Measurements from ENCODE around the gene SF1. TPM values are rescaled to one million over a fixed set of nuclear protein-coding genes. Genes with fewer than 3 reads are reported as not detected.
A peak's percentile ranks its signal among the peaks of the same experiment; 100 is the strongest.

Gene SF1
- total RNA-seq, 2 donors from 2014 or later: 150 to 470 TPM

DNA sequence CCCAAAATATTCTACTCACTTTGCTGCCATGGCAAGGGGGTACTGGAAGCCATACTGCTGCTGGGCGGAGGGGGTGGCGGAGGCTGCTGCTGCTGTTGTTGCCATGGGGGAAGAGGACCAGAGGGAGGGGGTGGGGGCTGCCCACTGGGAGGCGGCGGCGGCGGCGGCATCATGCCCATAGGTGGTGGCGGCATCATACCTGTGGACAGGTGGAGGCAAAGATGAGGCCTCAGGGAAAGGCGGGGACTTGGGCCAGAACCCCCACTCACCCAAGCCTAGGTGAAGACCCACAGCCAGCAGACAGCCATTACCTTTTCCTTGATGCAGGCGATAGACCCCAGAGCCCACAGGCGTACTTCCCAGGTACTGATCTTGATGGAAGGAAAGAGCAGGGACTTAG lies 11.5 kb downstream of the SF1 start:
- peaks cover 44 to 65% of the 10 kb centered on the region in 2 donors for H3K36me3 ChIP-seq (replicated peaks in 1 of 2; ENCODE audit: insufficient read depth in 1 of 2, low read depth in 2 of 2)
- intact Hi-C loops (cut with DNase I): no loop called here
- no peak for DNase-seq
- TF ChIP-seq, protein P1, sequence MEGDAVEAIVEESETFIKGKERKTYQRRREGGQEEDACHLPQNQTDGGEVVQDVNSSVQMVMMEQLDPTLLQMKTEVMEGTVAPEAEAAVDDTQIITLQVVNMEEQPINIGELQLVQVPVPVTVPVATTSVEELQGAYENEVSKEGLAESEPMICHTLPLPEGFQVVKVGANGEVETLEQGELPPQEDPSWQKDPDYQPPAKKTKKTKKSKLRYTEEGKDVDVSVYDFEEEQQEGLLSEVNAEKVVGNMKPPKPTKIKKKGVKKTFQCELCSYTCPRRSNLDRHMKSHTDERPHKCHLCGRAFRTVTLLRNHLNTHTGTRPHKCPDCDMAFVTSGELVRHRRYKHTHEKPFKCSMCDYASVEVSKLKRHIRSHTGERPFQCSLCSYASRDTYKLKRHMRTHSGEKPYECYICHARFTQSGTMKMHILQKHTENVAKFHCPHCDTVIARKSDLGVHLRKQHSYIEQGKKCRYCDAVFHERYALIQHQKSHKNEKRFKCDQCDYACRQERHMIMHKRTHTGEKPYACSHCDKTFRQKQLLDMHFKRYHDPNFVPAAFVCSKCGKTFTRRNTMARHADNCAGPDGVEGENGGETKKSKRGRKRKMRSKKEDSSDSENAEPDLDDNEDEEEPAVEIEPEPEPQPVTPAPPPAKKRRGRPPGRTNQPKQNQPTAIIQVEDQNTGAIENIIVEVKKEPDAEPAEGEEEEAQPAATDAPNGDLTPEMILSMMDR (IDR thresholded peaks at IDR 0.05): no peak
- no peak for TF ChIP-seq POLR2A (IDR thresholded peaks at IDR 0.05)
- no peaks in the 10 kb centered on the region for H3K27me3 ChIP-seq
- H3K4me3 ChIP-seq: no peak overlapping the region
- H3K27ac ChIP-seq: peak overlapping the region in 1 of 4 donors; percentile 2
- 95 to 98% methylated on average over 7 to 11 of the region's 11 CpGs for WGBS, 2 donors
- no peaks in the 10 kb centered on the region for H3K9me3 ChIP-seq
- ATAC-seq: no peak
- peaks cover 11% of the 10 kb centered on the region for H3K4me1 ChIP-seq

- ATAC-seq (no peak), DNase-seq (peak in 2 of 4 donors; percentile 19 to 25)
- no peak for TF ChIP-seq POLR2A (IDR thresholded peaks at IDR 0.05)
- TF ChIP-seq, protein P1 (IDR thresholded peaks at IDR 0.05): no peak
- intact Hi-C loops (cut with DNase I): no loop called here
- Histone ChIP-seq H3K4me1 (peaks cover 9% of the 10 kb centered on the region), H3K27me3 (no peaks in the 10 kb centered on the region), H3K4me3 (no peak overlapping the region), H3K36me3 (replicated peaks in 1 of 2; ENCODE audit: insufficient read depth in 1 of 2, low read depth in 2 of 2) (peaks cover 44 to 62% of the 10 kb centered on the region in 2 donors), H3K27ac (no peak overlapping the region), H3K9me3 (no peaks in the 10 kb centered on the region)
- WGBS, 2 donors: 85 to 94% methylated on average over 35 to 40 of the region's 42 CpGs
Observed at GRCh38 chr11:64765851-64766665, 12.3 kb downstream of the SF1 start.

GRCh38 chr11:64765291-64765850 lies 13.0 kb downstream of the SF1 start:
- no peak for TF ChIP-seq POLR2A (IDR thresholded peaks at IDR 0.05)
- TF ChIP-seq, protein P1 (IDR thresholded peaks at IDR 0.05): peak in 2 of 7 experiments; percentile 15 to 18
- H3K4me3 ChIP-seq: no peak overlapping the region
- ATAC-seq (no peak), DNase-seq (peak in 2 of 4 donors; percentile 10 to 16)
- H3K4me1 ChIP-seq: peaks cover 9% of the 10 kb centered on the region
- intact Hi-C loops (cut with DNase I): no loop called here
- H3K36me3 ChIP-seq (replicated peaks in 1 of 2; ENCODE audit: insufficient read depth in 1 of 2, low read depth in 2 of 2): peaks cover 42 to 57% of the 10 kb centered on the region in 2 donors
- no peak overlapping the region for H3K27ac ChIP-seq
- H3K9me3 ChIP-seq: no peaks in the 10 kb centered on the region
- WGBS, 2 donors: 89 to 93% methylated on average over 30 of the region's 30 CpGs
- no peaks in the 10 kb centered on the region for H3K27me3 ChIP-seq

- Histone ChIP-seq H3K9me3 (no peaks in the 10 kb centered on the region), H3K4me3 (no peak overlapping the region), H3K4me1 (peaks cover 9% of the 10 kb centered on the region), H3K27me3 (no peaks in the 10 kb centered on the region), H3K27ac (no peak overlapping the region), H3K36me3 (replicated peaks in 1 of 2; ENCODE audit: insufficient read depth in 1 of 2, low read depth in 2 of 2) (peaks cover 36 to 52% of the 10 kb centered on the region in 2 donors)
- no peak for ATAC-seq
- DNase-seq: peak in 1 of 4 donors; percentile 2
- WGBS, 2 donors: 81 to 83% methylated on average over 8 of the region's 8 CpGs
- intact Hi-C loops (cut with DNase I): no loop called here
- TF ChIP-seq, protein P1 (IDR thresholded peaks at IDR 0.05): no peak
- no peak for TF ChIP-seq POLR2A (IDR thresholded peaks at IDR 0.05)
Observed at GRCh38 chr11:64764753-64765152, 13.6 kb downstream of the SF1 start.
